Tibial nerve (tissue), 3 donors: Measurements from ENCODE around the gene EIF3CL.
"Not testable (repeated sequence)": the region's sequence is repeated elsewhere in the genome, so short reads cannot be mapped to it uniquely, and the experiment has no call there.

Experiments used
- POLR2A ChIP-seq, 2 donors: fragments of 450-650 bp; IDR thresholded peaks; one replicate each; pipeline ENCODE4 v1.6.1; 2017; ENCODE audit warnings: antibody characterized with exemption in 2 of 2, mild to moderate bottlenecking in 2 of 2, moderate library complexity in 2 of 2
- TF ChIP-seq, protein P1 (sequence below), 5 experiments: fragments of 200-600 bp in 3 of 5; fragments of 450-650 bp in 2 of 5; sonication (generic) in 3 of 5; IDR thresholded peaks; one replicate each; pipeline ENCODE4 v1.5.1; 2016 to 2019; ENCODE audit warnings: antibody characterized with exemption in 5 of 5, mild to moderate bottlenecking in 3 of 5, moderate library complexity in 2 of 5

DNA sequence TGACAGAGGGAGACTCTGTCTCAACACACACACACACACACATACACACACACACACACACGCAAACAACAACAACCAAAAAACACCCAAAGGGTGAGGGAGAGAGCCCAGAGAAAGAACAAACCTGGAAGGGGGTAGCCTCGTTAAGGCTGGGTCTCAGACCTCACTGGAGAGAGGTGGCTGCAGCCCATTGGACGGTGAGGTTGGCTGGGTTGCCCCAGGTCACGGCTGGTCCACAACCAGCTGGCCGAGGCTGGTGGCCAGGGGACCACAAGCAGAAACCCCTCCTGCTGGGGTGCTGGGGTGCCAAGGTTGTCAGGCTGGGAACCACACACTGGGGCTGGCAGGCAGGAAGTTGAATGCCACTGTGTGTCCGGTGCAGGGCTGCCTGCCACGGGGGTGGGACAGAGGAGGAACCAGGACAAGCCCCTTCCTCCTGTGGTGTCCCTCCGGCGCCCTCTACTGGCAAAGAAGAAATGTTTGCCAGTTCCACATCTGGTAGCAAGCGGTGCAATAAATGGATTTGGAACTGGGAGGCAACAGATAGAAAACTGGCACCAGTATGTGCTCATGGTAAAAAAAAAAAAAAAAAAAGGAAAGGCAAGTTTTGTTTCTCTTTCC is 22.5 kb upstream of the EIF3CL start:
- not testable (repeated sequence) for TF ChIP-seq POLR2A (IDR thresholded peaks at IDR 0.05)
- TF ChIP-seq, protein P1, sequence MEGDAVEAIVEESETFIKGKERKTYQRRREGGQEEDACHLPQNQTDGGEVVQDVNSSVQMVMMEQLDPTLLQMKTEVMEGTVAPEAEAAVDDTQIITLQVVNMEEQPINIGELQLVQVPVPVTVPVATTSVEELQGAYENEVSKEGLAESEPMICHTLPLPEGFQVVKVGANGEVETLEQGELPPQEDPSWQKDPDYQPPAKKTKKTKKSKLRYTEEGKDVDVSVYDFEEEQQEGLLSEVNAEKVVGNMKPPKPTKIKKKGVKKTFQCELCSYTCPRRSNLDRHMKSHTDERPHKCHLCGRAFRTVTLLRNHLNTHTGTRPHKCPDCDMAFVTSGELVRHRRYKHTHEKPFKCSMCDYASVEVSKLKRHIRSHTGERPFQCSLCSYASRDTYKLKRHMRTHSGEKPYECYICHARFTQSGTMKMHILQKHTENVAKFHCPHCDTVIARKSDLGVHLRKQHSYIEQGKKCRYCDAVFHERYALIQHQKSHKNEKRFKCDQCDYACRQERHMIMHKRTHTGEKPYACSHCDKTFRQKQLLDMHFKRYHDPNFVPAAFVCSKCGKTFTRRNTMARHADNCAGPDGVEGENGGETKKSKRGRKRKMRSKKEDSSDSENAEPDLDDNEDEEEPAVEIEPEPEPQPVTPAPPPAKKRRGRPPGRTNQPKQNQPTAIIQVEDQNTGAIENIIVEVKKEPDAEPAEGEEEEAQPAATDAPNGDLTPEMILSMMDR (IDR thresholded peaks at IDR 0.05): not testable (repeated sequence)
